HepG2 (cell line): ENCODE results near the gene RARA. TPM values are rescaled to one million over a fixed set of nuclear protein-coding genes. Genes with fewer than 3 reads are reported as not detected.
A peak's percentile ranks its signal among the peaks of the same experiment; 100 is the strongest.

Experiments
- ATF4 ChIP-seq, 2 experiments: fragments of 450-650 bp in 1 of 2; sonication (generic) in 1 of 2; formaldehyde crosslinking; IDR thresholded peaks; 2 replicates each; pipeline versions ENCODE4 v1.5.0 to v1.8.0; 2020 to 2022; ENCODE audit warnings: mild to moderate bottlenecking in 1 of 2, missing genetic modification reagents in 1 of 2
- CREB1 ChIP-seq, 2 experiments: fragments of 450-650 bp in 1 of 2; IDR thresholded peaks; 2 replicates each; pipeline ENCODE4 v1.6.1; 2016 to 2017; ENCODE audit warnings: control low read depth in 1 of 2, mild to moderate bottlenecking in 1 of 2, missing compliant biosample characterization in 1 of 2, missing genetic modification characterization in 1 of 2
- GFI1 ChIP-seq: sonication (generic); formaldehyde crosslinking; IDR thresholded peaks from 2 replicates; pipeline ENCODE4 v1.5.0; 2020; ENCODE audit warnings: missing genetic modification reagents, mild to moderate bottlenecking, borderline replicate concordance
- HOXA9 ChIP-seq: sonication (generic); formaldehyde crosslinking; IDR thresholded peaks from 2 replicates; pipeline ENCODE4 v1.8.1; 2022; ENCODE audit warnings: missing genetic modification reagents, mild to moderate bottlenecking, moderate library complexity, borderline replicate concordance
- JARID2 ChIP-seq: sonication (generic); formaldehyde crosslinking; IDR thresholded peaks from 2 replicates; pipeline ENCODE4 v1.8.1; 2023; ENCODE audit warnings: missing genetic modification reagents, inconsistent platforms; ENCODE audit not compliant: insufficient replicate concordance
- MAFK ChIP-seq, 2 experiments: IDR thresholded peaks in 1 of 2; conservative IDR thresholded peaks in 1 of 2; 2 replicates each; pipeline ENCODE4 v1.6.1; 2011; ENCODE audit warnings: improper control_type of control experiment in 2 of 2, low read length in 2 of 2
- MTA1 ChIP-seq: sonication (generic); formaldehyde crosslinking; IDR thresholded peaks from 2 replicates; pipeline ENCODE4 v1.4.0; 2020; ENCODE audit warnings: missing genetic modification reagents, mild to moderate bottlenecking, borderline replicate concordance
- PHB2 ChIP-seq: fragments of 450-650 bp; IDR thresholded peaks from 2 replicates; pipeline ENCODE4 v1.6.1; 2018; ENCODE audit not compliant: partially characterized antibody
- RAD51 ChIP-seq: fragments of 450-650 bp; IDR thresholded peaks from 2 replicates; pipeline ENCODE4 v1.6.1; 2016; ENCODE audit warnings: borderline replicate concordance
- SRSF9 ChIP-seq: fragments of 200-400 bp; formaldehyde crosslinking; IDR thresholded peaks from 2 replicates; pipeline ENCODE4 v1.6.1; 2018; ENCODE audit warnings: borderline replicate concordance, mild to moderate bottlenecking, low read depth, low read length; ENCODE audit not compliant: insufficient read depth, poor library complexity, severe bottlenecking
- STAT5B ChIP-seq: sonication (generic); formaldehyde crosslinking; IDR thresholded peaks from 2 replicates; pipeline ENCODE4 v1.4.0; 2020; ENCODE audit warnings: missing genetic modification reagents
- TOPORS ChIP-seq: sonication (generic); formaldehyde crosslinking; IDR thresholded peaks from 2 replicates; pipeline ENCODE4 v1.8.0; 2023; ENCODE audit warnings: mild to moderate bottlenecking, missing genetic modification reagents
- ZFX ChIP-seq: sonication (generic); formaldehyde crosslinking; IDR thresholded peaks from 2 replicates; pipeline ENCODE4 v1.4.0; 2020; ENCODE audit warnings: mild to moderate bottlenecking, low read depth, missing genetic modification reagents, moderate library complexity
- ZNF274 ChIP-seq: sonication (generic); formaldehyde crosslinking; IDR thresholded peaks from 2 replicates; pipeline ENCODE4 v1.5.1; 2020; ENCODE audit warnings: mild to moderate bottlenecking, missing genetic modification reagents
- ZNF446 ChIP-seq: sonication (generic); formaldehyde crosslinking; IDR thresholded peaks from 2 replicates; pipeline ENCODE4 v1.5.0; 2020; ENCODE audit warnings: mild to moderate bottlenecking, missing genetic modification reagents
- ZNF513 ChIP-seq: sonication (generic); formaldehyde crosslinking; conservative IDR thresholded peaks from 2 replicates; pipeline ENCODE4 v1.5.0; 2020; ENCODE audit warnings: missing genetic modification reagents
- ZNF674 ChIP-seq: sonication (generic); formaldehyde crosslinking; IDR thresholded peaks from 2 replicates; pipeline ENCODE4 v1.5.0; 2020; ENCODE audit warnings: low read depth, mild to moderate bottlenecking, missing genetic modification reagents
- polyA plus RNA-seq, 8 experiments: library from polyadenylated mRNA; depleted of rRNA in 3 of 8; stranded (reverse) in 7 of 8; unstranded in 1 of 8; fragments of >200 nt; fragmentation: Illumina TruSeq in 4 of 8; extraction: Trizol in 4 of 8; gene quantifications; 2 replicates each; pipeline versions ENCODE4 v1.2.1 to v1.2.3, GENCODE V29; 2011 to 2016; ENCODE audit warnings: low read depth in 4 of 8, missing spikeins in 1 of 8, mixed read lengths in 1 of 8; ENCODE audit not compliant: insufficient read depth in 1 of 8
- total RNA-seq, 5 experiments: library from RNA; depleted of rRNA; stranded (reverse); fragments of >200 nt; fragmentation: Illumina TruSeq; extraction: Trizol; gene quantifications; 2 replicates each; pipeline ENCODE4 v1.2.3, GENCODE V29; 2016; ENCODE audit warnings: low read depth in 1 of 5
- TF ChIP-seq, protein P1 (sequence below): sonication (generic); formaldehyde crosslinking; IDR thresholded peaks from 2 replicates; pipeline ENCODE4 v1.9.0; 2021; ENCODE audit warnings: missing genetic modification reagents, mild to moderate bottlenecking, borderline replicate concordance
- TF ChIP-seq, protein P2 (sequence below): sonication (generic); formaldehyde crosslinking; IDR thresholded peaks from 2 replicates; pipeline ENCODE4 v1.8.0; 2022; ENCODE audit warnings: mild to moderate bottlenecking, missing genetic modification reagents
- TF ChIP-seq, protein P3 (sequence below): sonication (generic); formaldehyde crosslinking; IDR thresholded peaks from 2 replicates; pipeline ENCODE4 v1.5.0; 2020; ENCODE audit warnings: mild to moderate bottlenecking, missing genetic modification reagents

RARA gene
- total and polyA plus RNA-seq, 2 of the 13 experiments (the other 11 are each of a cell fraction or from before 2014, with no cell fraction given), result 6.4 to 8.6 TPM

DNA sequence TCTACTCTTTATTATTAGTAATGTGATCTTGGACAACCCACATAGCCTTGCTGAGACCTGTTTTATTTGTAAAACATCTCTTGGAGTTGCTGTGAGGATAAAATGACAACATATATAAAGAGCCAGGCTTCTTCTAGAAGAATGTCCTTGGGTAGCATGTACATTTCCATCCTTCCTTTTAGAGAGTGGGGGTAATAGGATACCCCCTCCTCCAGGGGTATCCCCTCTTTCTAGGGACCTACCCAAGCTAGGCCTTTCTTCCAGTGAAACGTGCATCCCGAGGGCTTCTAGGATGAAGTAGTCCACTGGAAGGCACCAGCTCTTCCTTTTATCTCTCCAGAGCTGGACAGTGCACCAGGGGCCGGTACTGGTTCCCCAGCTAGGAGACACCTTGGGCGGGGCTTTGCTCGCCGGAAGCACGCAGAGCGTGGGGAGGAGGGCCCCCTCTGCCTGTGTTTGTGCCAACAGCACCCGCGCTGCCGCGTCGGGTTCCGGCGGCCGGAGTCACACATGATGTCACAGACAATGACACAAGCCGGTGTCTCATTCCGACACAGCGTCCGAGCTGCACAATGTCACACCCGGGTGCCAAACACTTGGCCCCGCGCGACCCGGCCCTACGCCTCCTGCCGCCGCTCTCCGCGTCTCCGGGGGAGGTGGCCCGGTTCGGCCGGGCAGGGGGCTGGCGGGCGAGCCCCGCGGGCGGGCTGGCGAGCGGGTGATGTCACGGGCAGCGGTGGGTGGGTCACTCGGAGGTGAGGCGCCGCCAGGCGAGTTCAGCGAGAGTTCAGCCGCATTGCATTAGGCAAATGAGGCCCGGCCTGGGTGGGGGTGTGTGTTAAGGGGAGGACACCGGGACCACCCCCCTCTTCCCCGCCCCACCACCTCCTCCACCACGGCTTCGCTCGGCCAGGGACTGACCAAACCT lies 32.2 kb downstream of the RARA start (continued):
- TF ChIP-seq, protein P1, sequence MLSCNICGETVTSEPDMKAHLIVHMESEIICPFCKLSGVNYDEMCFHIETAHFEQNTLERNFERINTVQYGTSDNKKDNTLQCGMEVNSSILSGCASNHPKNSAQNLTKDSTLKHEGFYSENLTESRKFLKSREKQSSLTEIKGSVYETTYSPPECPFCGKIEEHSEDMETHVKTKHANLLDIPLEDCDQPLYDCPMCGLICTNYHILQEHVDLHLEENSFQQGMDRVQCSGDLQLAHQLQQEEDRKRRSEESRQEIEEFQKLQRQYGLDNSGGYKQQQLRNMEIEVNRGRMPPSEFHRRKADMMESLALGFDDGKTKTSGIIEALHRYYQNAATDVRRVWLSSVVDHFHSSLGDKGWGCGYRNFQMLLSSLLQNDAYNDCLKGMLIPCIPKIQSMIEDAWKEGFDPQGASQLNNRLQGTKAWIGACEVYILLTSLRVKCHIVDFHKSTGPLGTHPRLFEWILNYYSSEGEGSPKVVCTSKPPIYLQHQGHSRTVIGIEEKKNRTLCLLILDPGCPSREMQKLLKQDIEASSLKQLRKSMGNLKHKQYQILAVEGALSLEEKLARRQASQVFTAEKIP (CRISPR knock-in tag), result no peak
- TF ChIP-seq, protein P2, sequence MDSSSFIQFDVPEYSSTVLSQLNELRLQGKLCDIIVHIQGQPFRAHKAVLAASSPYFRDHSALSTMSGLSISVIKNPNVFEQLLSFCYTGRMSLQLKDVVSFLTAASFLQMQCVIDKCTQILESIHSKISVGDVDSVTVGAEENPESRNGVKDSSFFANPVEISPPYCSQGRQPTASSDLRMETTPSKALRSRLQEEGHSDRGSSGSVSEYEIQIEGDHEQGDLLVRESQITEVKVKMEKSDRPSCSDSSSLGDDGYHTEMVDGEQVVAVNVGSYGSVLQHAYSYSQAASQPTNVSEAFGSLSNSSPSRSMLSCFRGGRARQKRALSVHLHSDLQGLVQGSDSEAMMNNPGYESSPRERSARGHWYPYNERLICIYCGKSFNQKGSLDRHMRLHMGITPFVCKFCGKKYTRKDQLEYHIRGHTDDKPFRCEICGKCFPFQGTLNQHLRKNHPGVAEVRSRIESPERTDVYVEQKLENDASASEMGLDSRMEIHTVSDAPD, result no peak
- TF ChIP-seq ZNF274 (CRISPR knock-in tag) (peak; percentile 70; the same call in 1 of the 2 replicates), ZNF674 (CRISPR knock-in tag) (no peak), TOPORS (CRISPR knock-in tag) (no peak), MAFK (conservative IDR thresholded peaks at IDR 0.05 in 1 of 2, IDR thresholded peaks at IDR 0.05 in 1 of 2; ENCODE audit: low read length in 2 of 2) (no peak), ZFX (CRISPR knock-in tag) (peak; percentile 56), MTA1 (peak; percentile 88; the same call in 1 of the 2 replicates), ZNF446 (CRISPR knock-in tag) (peak; percentile 49; the same call in 1 of the 2 replicates), PHB2 (no peak), STAT5B (CRISPR knock-in tag) (no peak), JARID2 (CRISPR knock-in tag) (no peak), RAD51 (no peak), ATF4 (CRISPR knock-in tag; IDR thresholded peaks at IDR 0.05) (peak in 1 of 2 experiments; percentile 86; a peak in 2 of 4 replicates), CREB1 (IDR thresholded peaks at IDR 0.05) (peak; percentile 90), CREB1 (CRISPR knock-in tag; IDR thresholded peaks at IDR 0.05) (no peak; the same call in 1 of the 2 replicates), HOXA9 (0 out of 2 replicates have a peak, but pooled peaks have one; percentile 9), GFI1 (CRISPR knock-in tag) (no peak; the same call in 1 of the 2 replicates), SRSF9 (no peak), ZNF513 (CRISPR knock-in tag) (peak; percentile 46; the same call in 1 of the 2 replicates)
- TF ChIP-seq, protein P3, sequence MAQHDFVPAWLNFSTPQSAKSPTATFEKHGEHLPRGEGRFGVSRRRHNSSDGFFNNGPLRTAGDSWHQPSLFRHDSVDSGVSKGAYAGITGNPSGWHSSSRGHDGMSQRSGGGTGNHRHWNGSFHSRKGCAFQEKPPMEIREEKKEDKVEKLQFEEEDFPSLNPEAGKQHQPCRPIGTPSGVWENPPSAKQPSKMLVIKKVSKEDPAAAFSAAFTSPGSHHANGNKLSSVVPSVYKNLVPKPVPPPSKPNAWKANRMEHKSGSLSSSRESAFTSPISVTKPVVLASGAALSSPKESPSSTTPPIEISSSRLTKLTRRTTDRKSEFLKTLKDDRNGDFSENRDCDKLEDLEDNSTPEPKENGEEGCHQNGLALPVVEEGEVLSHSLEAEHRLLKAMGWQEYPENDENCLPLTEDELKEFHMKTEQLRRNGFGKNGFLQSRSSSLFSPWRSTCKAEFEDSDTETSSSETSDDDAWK (CRISPR knock-in tag), result no peak
